GM18861 (cell line): Measurements from ENCODE around the gene PARL.

Experiments
- ATAC-seq: cut with Tn5 transposase; IDR thresholded peaks from one replicate; pipeline ENCODE4 v1.9.1; 2021; ENCODE audit not compliant: unreplicated experiment

PARL gene

GRCh38 chr3:183854318-183855035 lies 30.2 kb downstream of the PARL start:
- ATAC-seq, result no peak

- ATAC-seq, result no peak
Measured at GRCh38 chr3:183845608-183846288, 38.9 kb downstream of the PARL start.

GRCh38 chr3:183845090-183845489 lies 39.6 kb downstream of the PARL start:
- no peak for ATAC-seq

- ATAC-seq, result no peak
Measured at GRCh38 chr3:183844606-183845005, 40.1 kb downstream of the PARL start.

- no peak for ATAC-seq
Measured at GRCh38 chr3:183839751-183840150, 44.9 kb downstream of the PARL start.

GRCh38 chr3:183837894-183838293 lies 46.8 kb downstream of the PARL start:
- ATAC-seq, result no peak

- no peak for ATAC-seq
Measured at GRCh38 chr3:183837390-183837789, 47.3 kb downstream of the PARL start.

- ATAC-seq, result no peak
Measured at GRCh38 chr3:183833516-183833915, 51.2 kb downstream of the PARL start.

- ATAC-seq, result no peak
Measured at GRCh38 chr3:183830187-183830586, 54.5 kb downstream of the PARL start.

- ATAC-seq, result no peak
Measured at GRCh38 chr3:183829466-183829865, 55.2 kb downstream of the PARL start.

- no peak for ATAC-seq
Measured at GRCh38 chr3:183828538-183828870, 56.2 kb downstream of the PARL start.

- ATAC-seq, result no peak
Measured at GRCh38 chr3:183827809-183828537, 56.7 kb downstream of the PARL start.

- ATAC-seq, result no peak
Measured at GRCh38 chr3:183826448-183827250, 58.0 kb downstream of the PARL start.

- peak; percentile 55 for ATAC-seq
Measured at GRCh38 chr3:183825456-183826161, 59.1 kb downstream of the PARL start, which contains the start of gene MAP6D1. MAP6D1 (minus strand) TSS chr3:183825577; CDS start chr3:183825547, 30 bp downstream.

GRCh38 chr3:183824761-183825455 lies 59.8 kb downstream of the PARL start:
- peak; percentile 14 for ATAC-seq

- no peak for ATAC-seq
Measured at GRCh38 chr3:183823963-183824362, 60.7 kb downstream of the PARL start.

GRCh38 chr3:183822631-183823030 lies 62.0 kb downstream of the PARL start:
- ATAC-seq, result no peak

- no peak for ATAC-seq
Measured at GRCh38 chr3:183819831-183820230, 64.8 kb downstream of the PARL start.

- ATAC-seq, result no peak
Measured at GRCh38 chr3:183818706-183819624, 65.7 kb downstream of the PARL start.
